Fibroblast of skin of abdomen (primary cell): ENCODE results near the gene FDPS.
A peak's percentile ranks its signal among the peaks of the same experiment; 100 is the strongest.
"Not testable (repeated sequence)": the region's sequence is repeated elsewhere in the genome, so short reads cannot be mapped to it uniquely, and the experiment has no call there.

Source experiments
- DNase-seq: peaks from one replicate; pipeline ENCODE4 v3.0.0-alpha.2; 2013

FDPS gene

GRCh38 chr1:155285631-155286044, 23.0 kb upstream of the FDPS start:
- no peak for DNase-seq

- DNase-seq, result no peak
Measured at GRCh38 chr1:155286544-155286943, 22.1 kb upstream of the FDPS start.

- DNase-seq, result no peak
Measured at GRCh38 chr1:155287987-155288543, 20.6 kb upstream of the FDPS start.

GRCh38 chr1:155291006-155291405, 17.7 kb upstream of the FDPS start:
- not testable (repeated sequence) for DNase-seq

GRCh38 chr1:155293086-155293749, 15.4 kb upstream of the FDPS start:
- no peak for DNase-seq

GRCh38 chr1:155294520-155295182, 14.0 kb upstream of the FDPS start:
- no peak for DNase-seq

GRCh38 chr1:155295183-155295941, 13.3 kb upstream of the FDPS start:
- DNase-seq, result no peak

- no peak for DNase-seq
Measured at GRCh38 chr1:155295942-155296267, 12.8 kb upstream of the FDPS start.

- no peak for DNase-seq
Measured at GRCh38 chr1:155296661-155297060, 12.0 kb upstream of the FDPS start.

- no peak for DNase-seq
Measured at GRCh38 chr1:155297384-155297783, 11.3 kb upstream of the FDPS start.

GRCh38 chr1:155300024-155300423, 8.6 kb upstream of the FDPS start:
- DNase-seq, result no peak

- no peak for DNase-seq
Measured at GRCh38 chr1:155300553-155301329, 7.9 kb upstream of the FDPS start.

- no peak for DNase-seq
Measured at GRCh38 chr1:155301342-155301841, 7.3 kb upstream of the FDPS start, which contains the start of gene PKLR. Gene PKLR, minus strand, starts transcription at chr1:155301438. Its CDS starts 43 bp downstream, at chr1:155301395.

- DNase-seq, result no peak
Measured at GRCh38 chr1:155304558-155305063, 4.1 kb upstream of the FDPS start.

- DNase-seq, result peak; percentile 34
Measured at GRCh38 chr1:155305881-155306391, 2.7 kb upstream of the FDPS start.

GRCh38 chr1:155307247-155307740, 1.4 kb upstream of the FDPS start:
- DNase-seq, result peak; percentile 55

- no peak for DNase-seq
Measured at GRCh38 chr1:155309423-155310021, 856 bp downstream of the FDPS start.

- no peak for DNase-seq
Measured at GRCh38 chr1:155313261-155313660, 4.6 kb downstream of the FDPS start.

GRCh38 chr1:155316922-155317321, 8.3 kb downstream of the FDPS start:
- no peak for DNase-seq

- no peak for DNase-seq
Measured at GRCh38 chr1:155318082-155318481, 9.4 kb downstream of the FDPS start.

- DNase-seq, result no peak
Measured at GRCh38 chr1:155319536-155319935, 10.9 kb downstream of the FDPS start.
